ENCODE data around the gene SSTR3.

The SSTR3 gene

GRCh38 chr22:37209140-37209845 lies 3.0 kb downstream of the SSTR3 start:
- Histone ChIP-seq H3K4me1 (no peaks in the 10 kb centered on the region; the same call in none of the 2 replicates), H3K27me3 (no peaks in the 10 kb centered on the region), H3K36me3 (no peaks in the 10 kb centered on the region), H3K9me3 (no peaks in the 10 kb centered on the region), H3K4me3 (ENCODE audit: low read depth, low read length) (no peak overlapping the region)
- TF ChIP-seq CTCF (IDR thresholded peaks at IDR 0.05; ENCODE audit: low read depth, low read length) = no peak
- DNase-seq = no peak

- no peak for TF ChIP-seq CTCF (IDR thresholded peaks at IDR 0.05; ENCODE audit: low read depth, low read length)
- no peak overlapping the region for H3K4me3 ChIP-seq (ENCODE audit: low read depth, low read length)
- H3K27me3 ChIP-seq = no peaks in the 10 kb centered on the region
- no peaks in the 10 kb centered on the region for H3K9me3 ChIP-seq
- no peaks in the 10 kb centered on the region; the same call in none of the 2 replicates for H3K4me1 ChIP-seq
- H3K36me3 ChIP-seq = no peaks in the 10 kb centered on the region
- DNase-seq = no peak
Observed at GRCh38 chr22:37208401-37209139, 3.7 kb downstream of the SSTR3 start.

GRCh38 chr22:37207981-37208380 lies 4.3 kb downstream of the SSTR3 start:
- Histone ChIP-seq H3K4me3 (ENCODE audit: low read depth, low read length) (no peak overlapping the region), H3K4me1 (no peaks in the 10 kb centered on the region; the same call in none of the 2 replicates), H3K36me3 (no peaks in the 10 kb centered on the region), H3K9me3 (no peaks in the 10 kb centered on the region), H3K27me3 (no peaks in the 10 kb centered on the region)
- TF ChIP-seq CTCF (IDR thresholded peaks at IDR 0.05; ENCODE audit: low read depth, low read length) = no peak
- no peak for DNase-seq

- no peak overlapping the region for H3K4me3 ChIP-seq (ENCODE audit: low read depth, low read length)
Observed at GRCh38 chr22:37206841-37207821, 5.1 kb downstream of the SSTR3 start.

More at GRCh38 chr22:37206841-37207821, 5.1 kb downstream of the SSTR3 start:
- Histone ChIP-seq H3K9me3 (no peaks in the 10 kb centered on the region), H3K27me3 (no peaks in the 10 kb centered on the region), H3K36me3 (no peaks in the 10 kb centered on the region), H3K4me1 (no peaks in the 10 kb centered on the region; the same call in none of the 2 replicates)
- no peak for DNase-seq
- TF ChIP-seq CTCF (IDR thresholded peaks at IDR 0.05; ENCODE audit: low read depth, low read length) = no peak
